IMR-90 (cell line): ENCODE results near the gene HOXA10. TPM values are rescaled to one million over a fixed set of nuclear protein-coding genes. Genes with fewer than 3 reads are reported as not detected.

Experiments used
- ATAC-seq: fragments of 200-7000 bp; cut with Tn5 transposase; 2 replicates; pipeline ENCODE4 v1.9.1; 2020; ENCODE audit warnings: low read depth, mild to moderate bottlenecking, moderate library complexity
- BruUV-seq: library from RNA; stranded (reverse); fragments of 400-500 nt; replicated peaks from 2 replicates; lab custom pipeline; 2021; lab: Mats Ljungman, UMichigan
- CTCF ChIA-PET: fragments of 300-600 bp; formaldehyde crosslinking; extraction: SDS; loops from one replicate; lab custom pipeline; 2021; ENCODE audit warnings: antibody characterized with exemption; lab: Yijun Ruan, JAX
- POLR2A ChIA-PET: fragments of 300-600 bp; sonication (Branson Sonifier 250); formaldehyde crosslinking; loops from one replicate; lab custom pipeline; 2022; ENCODE audit warnings: antibody characterized with exemption; ENCODE audit not compliant: unreplicated experiment; lab: Charles Lee
- DNase-seq: peaks from one replicate; pipeline ENCODE4 v3.0.0; 2013
- H2AFZ ChIP-seq: replicated peaks from 2 replicates; pipeline ENCODE3; 2013; ENCODE audit warnings: low read length, mild to moderate bottlenecking; ENCODE audit not compliant: poor library complexity
- H2AK5ac ChIP-seq: 2 replicates; pipeline ENCODE4 v1.6.1; 2013; ENCODE audit warnings: low read depth, low read length, inconsistent platforms
- H2AK9ac ChIP-seq: replicated peaks from 2 replicates; pipeline ENCODE3; 2013; ENCODE audit warnings: mild to moderate bottlenecking, low read depth, low read length, moderate library complexity; ENCODE audit not compliant: poor library complexity
- H2BK120ac ChIP-seq: 2 replicates; pipeline ENCODE4 v1.6.1; 2013; ENCODE audit warnings: low read depth, low read length, inconsistent platforms
- H2BK15ac ChIP-seq: 3 replicates; pipeline ENCODE4 v1.6.1; 2013; ENCODE audit warnings: low read depth, low read length, inconsistent platforms
- H2BK20ac ChIP-seq: 2 replicates; pipeline ENCODE4 v1.6.1; 2013; ENCODE audit warnings: low read depth, mild to moderate bottlenecking, inconsistent platforms, low read length, moderate library complexity
- H2BK5ac ChIP-seq: 2 replicates; pipeline ENCODE4 v1.6.1; 2013; ENCODE audit warnings: mild to moderate bottlenecking, low read depth, low read length, inconsistent platforms; ENCODE audit not compliant: poor library complexity, severe bottlenecking
- H3K14ac ChIP-seq: replicated peaks from 2 replicates; pipeline ENCODE4 v1.6.1; 2013; ENCODE audit warnings: low read depth, low read length, inconsistent platforms
- H3K18ac ChIP-seq: 2 replicates; pipeline ENCODE4 v1.6.1; 2013; ENCODE audit warnings: low read depth, low read length, control low read depth
- H3K23ac ChIP-seq: 2 replicates; pipeline ENCODE4 v1.6.1; 2013; ENCODE audit warnings: low read depth, low read length, inconsistent platforms
- H3K27ac ChIP-seq: 2 replicates; pipeline ENCODE4 v1.5.1; 2013; ENCODE audit warnings: mild to moderate bottlenecking, control low read depth, low read length; ENCODE audit not compliant: insufficient read depth
- H3K27me3 ChIP-seq: 2 replicates; pipeline ENCODE4 v1.6.1; 2013; ENCODE audit warnings: low read length; ENCODE audit not compliant: control insufficient read depth, insufficient read depth
- H3K36me3 ChIP-seq: 2 replicates; pipeline ENCODE4 v1.6.1; 2013; ENCODE audit warnings: low read length, mixed read lengths; ENCODE audit not compliant: control insufficient read depth, insufficient read depth
- H3K4ac ChIP-seq: 2 replicates; pipeline ENCODE4 v1.6.1; 2013; ENCODE audit warnings: low read depth, low read length, inconsistent platforms
- H3K4me1 ChIP-seq: 2 replicates; pipeline ENCODE4 v1.6.1; 2013; ENCODE audit warnings: low read length, mixed read lengths; ENCODE audit not compliant: control insufficient read depth, insufficient read depth
- H3K4me2 ChIP-seq: 2 replicates; pipeline ENCODE4 v1.6.1; 2013; ENCODE audit warnings: low read depth, mild to moderate bottlenecking, control low read depth, low read length, moderate library complexity
- H3K4me3 ChIP-seq: 2 replicates; pipeline ENCODE4 v1.5.1; 2013; ENCODE audit warnings: low read depth, mild to moderate bottlenecking, control low read depth, low read length, moderate library complexity; ENCODE audit not compliant: insufficient read depth
- H3K56ac ChIP-seq: 2 replicates; pipeline ENCODE4 v1.6.1; 2013; ENCODE audit warnings: low read length, inconsistent platforms; ENCODE audit not compliant: insufficient read depth; ENCODE audit errors: extremely low read depth
- H3K79me1 ChIP-seq, 2 experiments: 2 replicates each; pipeline ENCODE4 v1.6.1; 2013; ENCODE audit warnings: low read length in 2 of 2, inconsistent platforms in 1 of 2, low read depth in 1 of 2
- H3K9ac ChIP-seq: 2 replicates; pipeline ENCODE4 v1.6.1; 2013; ENCODE audit warnings: low read depth, low read length, control low read depth
- H3K9me1 ChIP-seq: 2 replicates; pipeline ENCODE4 v1.6.1; 2013; ENCODE audit warnings: low read length, inconsistent platforms; ENCODE audit not compliant: insufficient read depth
- H3K9me3 ChIP-seq: 2 replicates; pipeline ENCODE4 v1.6.1; 2013; ENCODE audit warnings: low read length; ENCODE audit not compliant: control insufficient read depth, insufficient read depth
- H4K20me1 ChIP-seq: 2 replicates; pipeline ENCODE4 v1.6.1; 2013; ENCODE audit warnings: low read length, inconsistent platforms; ENCODE audit not compliant: insufficient read depth
- H4K5ac ChIP-seq: 2 replicates; pipeline ENCODE4 v1.6.1; 2013; ENCODE audit warnings: mild to moderate bottlenecking, low read depth, low read length, control low read depth
- H4K8ac ChIP-seq, 2 experiments: 2 replicates each; pipeline ENCODE4 v1.6.1; 2013; ENCODE audit warnings: low read depth in 2 of 2, low read length in 2 of 2, control low read depth in 1 of 2, inconsistent platforms in 1 of 2
- H4K91ac ChIP-seq: 2 replicates; pipeline ENCODE4 v1.6.1; 2013; ENCODE audit warnings: low read depth, low read length, inconsistent platforms; ENCODE audit not compliant: insufficient read depth
- CHD1 ChIP-seq: IDR thresholded peaks from 2 replicates; pipeline ENCODE4 v1.6.1; 2012; ENCODE audit warnings: low read depth, low read length, improper control_type of control experiment
- WGBS, 2 experiments: methylation state at CpG; one replicate each; pipeline versions ENCODE4 v1.1.5 to v1.1.7; 2013; ENCODE audit warnings: missing lambda C conversion rate in 2 of 2; ENCODE audit not compliant: insufficient read length in 1 of 2; ENCODE audit errors: extremely low coverage in 2 of 2; 5-methylcytosine and 5-hydroxymethylcytosine counted together
- dilution Hi-C: fragments of 300-500 bp; cut with HindIII; formaldehyde crosslinking; loops from one replicate; pipeline ENCODE4 v1.14.3; 2018; ENCODE audit warnings: low sequenced_read_pairs; ENCODE audit not compliant: unreplicated experiment
- in situ Hi-C: fragments of 300-500 bp; cut with MboI; formaldehyde crosslinking; loops from 3 replicates; pipeline ENCODE4 v1.14.3; 2019; ENCODE audit warnings: low sequenced_read_pairs, inconsistent platforms, mixed read lengths
- intact Hi-C: fragments of 100-400 bp; cut with micrococcal nuclease; formaldehyde crosslinking; loops from 2 replicates; pipeline ENCODE4 v1.10.0; 2022
- polyA plus RNA-seq, 3 experiments: library from polyadenylated mRNA; depleted of rRNA; stranded (reverse); fragments of >200 nt; gene quantifications; 2 replicates each; pipeline ENCODE4 v1.2.3, GENCODE V29; 2012; ENCODE audit warnings: low replicate concordance in 1 of 3
- total RNA-seq: library from RNA; depleted of rRNA; stranded (reverse); fragments of >200 nt; gene quantifications from 2 replicates; pipeline ENCODE4 v1.2.3, GENCODE V29; 2012

The HOXA10 gene
- total and polyA plus RNA-seq, 2 of the 4 experiments (the other 2 are of a cell fraction) = 0.10 to 0.18 TPM

DNA sequence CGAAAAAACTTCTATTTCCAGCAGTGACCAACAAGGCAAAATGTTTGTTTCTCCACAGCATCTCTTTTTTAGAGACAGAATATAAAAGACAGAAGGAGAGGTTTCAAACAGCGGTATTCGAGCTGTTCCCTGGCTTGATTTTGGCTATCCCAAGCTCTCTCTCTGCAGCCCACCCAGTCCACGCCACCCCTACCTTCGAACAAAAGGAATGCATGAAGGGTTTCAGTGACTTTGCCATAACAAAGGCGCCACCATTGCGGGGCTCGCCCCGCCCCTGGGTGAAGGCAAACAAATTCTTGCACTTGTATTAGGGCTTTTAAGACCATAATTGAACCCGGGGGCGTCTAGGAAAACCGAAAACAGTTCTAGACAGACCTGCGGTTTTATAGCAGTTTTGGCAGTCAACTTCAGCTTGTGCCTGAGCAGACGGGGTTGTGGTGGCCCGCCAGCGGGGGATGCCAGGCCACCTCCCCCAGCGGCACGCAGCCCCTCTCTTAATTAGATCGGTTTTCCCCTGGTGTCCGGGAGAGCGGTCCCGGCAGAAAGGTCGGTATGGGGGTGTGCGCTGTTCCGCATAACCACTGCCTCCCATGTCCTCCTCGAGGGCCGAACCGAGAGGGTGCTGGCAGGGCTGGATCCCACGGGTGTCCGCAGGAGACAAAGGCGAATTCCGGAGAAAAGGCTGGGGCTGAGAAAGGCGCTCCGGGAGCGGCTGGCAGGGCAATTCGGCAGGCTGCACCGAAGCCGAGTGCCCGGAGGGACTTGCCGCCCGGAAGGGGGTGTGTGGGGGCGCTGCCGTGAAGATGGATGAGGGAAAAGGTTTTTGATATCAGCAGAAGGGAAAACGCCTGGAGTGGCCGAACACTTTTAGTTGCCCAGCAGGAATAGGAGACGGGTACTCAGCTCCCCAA lies 13.6 kb upstream of the HOXA10 start:
- no peak overlapping the region for H3K4me2 ChIP-seq
- no peak overlapping the region for H4K8ac ChIP-seq
- H4K20me1 ChIP-seq = peaks cover 17% of the 10 kb centered on the region; the same call in 1 of the 2 replicates
- H3K9me1 ChIP-seq = no peaks in the 10 kb centered on the region
- H3K14ac ChIP-seq = no peak overlapping the region
- WGBS, 2 experiments = 10% methylated on average over 13 of the region's 46 CpGs; no CpG with 5 or more reads in 1 of the 2 experiments
- no peak overlapping the region for H2BK5ac ChIP-seq
- H3K27me3 ChIP-seq = peaks cover 97% of the 10 kb centered on the region
- intact Hi-C loops = no loop called here
- H2BK15ac ChIP-seq = no peak overlapping the region
- no peaks in the 10 kb centered on the region for H3K79me1 ChIP-seq
- 0 out of 2 replicates have a peak overlapping the region, but pooled peaks have one; percentile 11 for H3K23ac ChIP-seq
- no peak overlapping the region for H2AK5ac ChIP-seq
- no TSS peak for BruUV-seq
- H3K56ac ChIP-seq = no peak overlapping the region
- H2BK120ac ChIP-seq = no peak overlapping the region
- TF ChIP-seq CHD1 = no peak
- in situ Hi-C loops = no loop called here
- H4K91ac ChIP-seq = no peak overlapping the region
- DNase-seq (no peak), ATAC-seq (no peak)
- ChIA-PET POLR2A (no interaction called here), CTCF (interaction anchor here (1.7 kb wide), 1 partner anchor 8 kb away, joined by 10 read pairs; no protein-coding TSS in a partner anchor)
- H3K9ac ChIP-seq = no peak overlapping the region
- H2AFZ ChIP-seq = peak overlapping the region; percentile 71
- H2BK20ac ChIP-seq = no peak overlapping the region
- no peak overlapping the region for H2AK9ac ChIP-seq
- peaks cover 19% of the 10 kb centered on the region; the same call in 1 of the 2 replicates for H3K9me3 ChIP-seq
- dilution Hi-C loops = no loop called here
- peaks cover 3% of the 10 kb centered on the region; the same call in 1 of the 2 replicates for H3K4me1 ChIP-seq
- H3K4me3 ChIP-seq = no peak overlapping the region
- no peaks in the 10 kb centered on the region for H3K36me3 ChIP-seq
- no peak overlapping the region for H3K4ac ChIP-seq
- no peak overlapping the region for H3K18ac ChIP-seq
- H3K27ac ChIP-seq = no peak overlapping the region
- no peak overlapping the region for H4K5ac ChIP-seq
